Activated CD4-positive, alpha-beta T cell treated with anti-CD3 and anti-CD28 coated beads, Interleukin-2, amount 50 U/mL, for 48 hours (primary cell): ENCODE results near the gene PEX6.
A peak's percentile ranks its signal among the peaks of the same experiment; 100 is the strongest.
"Not testable (repeated sequence)": the region's sequence is repeated elsewhere in the genome, so short reads cannot be mapped to it uniquely, and the experiment has no call there.

ENCODE experiments used
- DNase-seq, 2 experiments: peaks; one replicate each; pipeline ENCODE4 v3.0.0-alpha.2; 2020

The PEX6 gene

GRCh38 chr6:42978839-42979522 lies at the start of gene PEX6:
Gene PEX6 (minus strand): TSS chr6:42979181. CDS start chr6:42979150, 31 bp downstream.
- peak; percentile 88 to 90 for DNase-seq

- DNase-seq, result no peak
Measured at GRCh38 chr6:43026365-43026764, 47.4 kb upstream of the PEX6 start.

- DNase-seq, result no peak
Measured at GRCh38 chr6:43024436-43024835, 45.5 kb upstream of the PEX6 start.

- DNase-seq, result peak; percentile 79 to 83
Measured at GRCh38 chr6:43021270-43022047, 42.5 kb upstream of the PEX6 start, which contains the start of gene RRP36. Gene RRP36 (plus strand): TSS chr6:43021623. CDS start chr6:43021655, 32 bp downstream.

GRCh38 chr6:43020847-43021246 lies 41.9 kb upstream of the PEX6 start:
- DNase-seq, result no peak

- no peak for DNase-seq
Measured at GRCh38 chr6:43020052-43020705, 41.2 kb upstream of the PEX6 start.

- no peak for DNase-seq
Measured at GRCh38 chr6:43019152-43019551, 40.2 kb upstream of the PEX6 start.

GRCh38 chr6:43016943-43017334 lies 38.0 kb upstream of the PEX6 start:
- DNase-seq, result no peak

GRCh38 chr6:43016176-43016942 lies 37.4 kb upstream of the PEX6 start:
- no peak for DNase-seq

- DNase-seq, result no peak
Measured at GRCh38 chr6:43014434-43014909, 35.5 kb upstream of the PEX6 start.

- DNase-seq, result peak; percentile 99 to 100
Measured at GRCh38 chr6:43013843-43014433, 35.0 kb upstream of the PEX6 start, which contains the start of the genes KLHDC3 and MEA1. Gene KLHDC3 (plus strand): TSS chr6:43014249. CDS start chr6:43017193, 2,944 bp downstream. Gene MEA1 (minus strand): TSS chr6:43013946. CDS start chr6:43013813, 133 bp downstream.

GRCh38 chr6:43013097-43013842 lies 34.3 kb upstream of the PEX6 start:
- DNase-seq, result peak in 1 of 2 experiments; percentile 17

- DNase-seq, result no peak
Measured at GRCh38 chr6:43012364-43012763, 33.4 kb upstream of the PEX6 start.

GRCh38 chr6:43011207-43011606 lies 32.2 kb upstream of the PEX6 start:
- DNase-seq, result no peak

- peak; percentile 23 to 49 for DNase-seq
Measured at GRCh38 chr6:43009124-43009523, 30.1 kb upstream of the PEX6 start.

GRCh38 chr6:43007126-43007525 lies 28.1 kb upstream of the PEX6 start:
- no peak for DNase-seq

GRCh38 chr6:43006251-43006650 lies 27.3 kb upstream of the PEX6 start:
- no peak for DNase-seq

- DNase-seq, result no peak
Measured at GRCh38 chr6:43005844-43006243, 26.9 kb upstream of the PEX6 start.

GRCh38 chr6:43001843-43002242 lies 22.9 kb upstream of the PEX6 start:
- no peak for DNase-seq

- DNase-seq, result not testable (repeated sequence)
Measured at GRCh38 chr6:42998205-42998604, 19.2 kb upstream of the PEX6 start.

- no peak for DNase-seq
Measured at GRCh38 chr6:42996513-42996912, 17.5 kb upstream of the PEX6 start.
